ENCODE measurements around the gene OR4L1. TPM values are rescaled to one million over a fixed set of nuclear protein-coding genes. Genes with fewer than 3 reads are reported as not detected.
"Not testable (repeated sequence)": the region's sequence is repeated elsewhere in the genome, so short reads cannot be mapped to it uniquely, and the experiment has no call there.

The OR4L1 gene, protein sequence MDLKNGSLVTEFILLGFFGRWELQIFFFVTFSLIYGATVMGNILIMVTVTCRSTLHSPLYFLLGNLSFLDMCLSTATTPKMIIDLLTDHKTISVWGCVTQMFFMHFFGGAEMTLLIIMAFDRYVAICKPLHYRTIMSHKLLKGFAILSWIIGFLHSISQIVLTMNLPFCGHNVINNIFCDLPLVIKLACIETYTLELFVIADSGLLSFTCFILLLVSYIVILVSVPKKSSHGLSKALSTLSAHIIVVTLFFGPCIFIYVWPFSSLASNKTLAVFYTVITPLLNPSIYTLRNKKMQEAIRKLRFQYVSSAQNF
- not detected for polyA plus RNA-seq (ENCODE audit: insufficient read depth in 1 of 5, insufficient read length in 5 of 5, low replicate concordance in 1 of 5)
- long read RNA-seq, donor 1: 0 reads
- long read RNA-seq, donor 2: 0 reads
- long read RNA-seq, donor 3: 0 reads
- long read RNA-seq, donor 4: 0 reads
- long read RNA-seq, donor 5: 0 reads
- long read RNA-seq, donor 6: 0 reads
- long read RNA-seq, donor 7: 0 reads
- long read RNA-seq, donor 8: 0 reads

GRCh38 chr14:20059745-20060144 lies at the start of gene OR4L1:
TSS of gene OR4L1 (plus strand) at chr14:20060045. CDS start at chr14:20060045, 0 bp downstream.
- no peak for DNase-seq

DNA sequence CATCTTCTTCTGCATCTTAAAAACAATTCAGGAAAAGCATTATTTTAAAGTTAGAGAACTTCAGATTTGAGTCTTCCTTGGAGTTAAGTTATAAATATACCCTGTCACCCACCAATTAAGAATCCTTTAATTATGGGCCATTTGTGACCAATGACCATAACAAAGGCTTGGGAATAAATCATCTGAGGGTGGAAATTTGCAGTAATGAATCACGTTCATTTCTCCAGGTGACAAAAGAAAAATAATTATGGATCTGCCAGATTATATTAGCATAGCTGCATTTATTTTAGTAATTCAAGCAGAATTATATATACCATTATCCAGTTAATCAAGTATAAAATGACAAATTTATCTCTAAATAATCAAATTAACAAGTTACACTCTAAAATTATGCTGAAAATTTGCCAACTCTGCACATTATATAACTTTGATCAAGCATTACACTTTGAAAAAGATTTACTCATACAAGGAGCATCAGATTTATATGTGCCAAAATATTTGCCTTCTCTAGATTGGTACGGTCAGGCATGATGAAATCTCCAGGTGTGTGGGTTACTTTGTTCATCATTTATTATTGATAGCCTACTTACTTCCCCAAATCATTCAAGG lies 40.5 kb upstream of the OR4L1 start, which contains the start of gene OR4K14:
Gene OR4K14 (minus strand): TSS at position 51 of the 609 bp plus-strand sequence. CDS start 4,114 bp downstream, outside the sequence.
- DNase-seq: no peak

- DNase-seq: no peak
Observed at GRCh38 chr14:20031058-20031457, 28.8 kb upstream of the OR4L1 start.

GRCh38 chr14:20035449-20035848 lies 24.4 kb upstream of the OR4L1 start:
- DNase-seq: no peak

- DNase-seq: no peak
Observed at GRCh38 chr14:20035938-20036337, 23.9 kb upstream of the OR4L1 start, which contains the start of gene OR4K13. TSS of gene OR4K13 (minus strand) at chr14:20036038. CDS start at chr14:20034758, 1,280 bp downstream.

DNA sequence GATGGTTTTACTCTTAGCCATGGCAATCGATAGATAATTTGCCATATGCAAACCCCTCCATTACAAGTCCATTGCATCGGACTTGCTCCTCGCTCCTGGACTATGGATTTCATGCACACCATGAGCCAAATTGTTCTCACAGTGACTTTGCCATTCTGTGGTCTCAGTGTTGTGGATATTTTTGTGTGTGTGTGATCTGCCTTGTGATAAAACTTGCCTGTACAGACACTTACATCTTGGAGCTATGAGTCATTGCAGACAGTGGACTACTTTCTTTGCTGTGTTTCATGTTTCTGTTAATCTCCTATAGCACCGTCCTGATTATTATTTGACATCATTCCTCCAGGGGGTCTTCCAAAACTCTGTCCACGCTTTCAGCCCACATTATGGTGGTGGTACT lies 15.6 kb upstream of the OR4L1 start:
- no peak for DNase-seq

GRCh38 chr14:20048202-20048601 lies 11.6 kb upstream of the OR4L1 start:
- DNase-seq: no peak

- no peak for DNase-seq
Observed at GRCh38 chr14:20092050-20092449, 32.2 kb downstream of the OR4L1 start.

DNA sequence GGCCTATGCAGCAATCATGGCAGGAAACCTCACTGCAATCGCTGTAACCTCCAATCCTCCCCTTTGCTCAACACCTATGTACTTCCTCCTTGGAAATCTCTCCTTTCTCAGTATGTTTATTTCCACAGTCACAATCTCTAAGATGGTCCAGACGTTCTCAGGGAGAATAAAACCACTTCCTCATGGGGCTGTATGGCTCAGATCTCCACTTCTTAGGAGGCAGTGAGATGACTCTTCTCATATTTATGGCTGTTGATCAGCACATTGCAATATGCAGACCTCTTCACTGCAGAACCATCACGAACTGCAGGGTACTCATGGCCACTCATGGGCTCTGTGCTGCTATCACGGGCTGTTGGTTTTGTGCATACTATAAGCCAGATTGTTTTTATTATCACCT lies 33.6 kb downstream of the OR4L1 start:
- no peak for DNase-seq

DNA sequence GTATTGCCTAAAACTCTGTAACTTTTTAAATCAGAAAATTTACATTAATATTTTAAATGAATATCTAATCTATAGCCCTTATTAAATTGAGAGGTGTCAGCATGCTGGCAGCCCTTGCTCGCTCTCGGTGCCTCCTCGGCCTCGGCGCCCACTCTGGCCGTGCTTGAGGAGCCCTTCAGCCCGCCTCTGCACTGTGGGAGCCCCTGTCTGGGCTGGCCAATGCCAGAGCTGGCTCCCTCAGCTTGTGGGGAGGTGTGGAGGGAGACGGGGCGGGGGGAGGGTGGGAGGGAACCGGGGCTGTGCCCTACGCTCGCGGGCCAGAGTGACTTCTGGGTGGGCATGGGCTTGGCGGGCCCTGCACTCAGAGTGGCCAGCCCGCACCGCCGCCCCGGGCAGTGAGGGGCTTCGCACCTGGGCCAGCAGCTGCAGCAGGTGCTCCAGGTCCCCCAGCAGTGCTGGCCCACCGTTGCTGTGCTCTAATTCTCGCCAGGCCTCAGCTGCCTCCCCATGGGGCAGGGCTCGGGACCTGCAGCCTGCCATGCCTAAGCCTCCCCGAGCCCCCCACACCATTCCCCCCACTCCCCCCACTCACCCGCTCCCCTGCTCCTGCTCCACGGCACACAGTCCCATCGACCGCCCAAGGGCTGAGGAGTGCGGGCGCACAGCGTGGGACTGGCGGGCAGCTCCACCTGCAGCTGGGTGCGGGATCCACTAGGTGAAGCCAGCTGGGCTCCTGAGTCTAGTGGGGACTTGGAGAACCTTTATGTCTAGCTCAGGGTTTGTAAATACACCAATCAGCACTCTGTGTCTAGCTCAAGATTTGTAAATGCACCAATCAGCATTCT lies 39.3 kb downstream of the OR4L1 start:
- DNase-seq: not testable (repeated sequence)

DNA sequence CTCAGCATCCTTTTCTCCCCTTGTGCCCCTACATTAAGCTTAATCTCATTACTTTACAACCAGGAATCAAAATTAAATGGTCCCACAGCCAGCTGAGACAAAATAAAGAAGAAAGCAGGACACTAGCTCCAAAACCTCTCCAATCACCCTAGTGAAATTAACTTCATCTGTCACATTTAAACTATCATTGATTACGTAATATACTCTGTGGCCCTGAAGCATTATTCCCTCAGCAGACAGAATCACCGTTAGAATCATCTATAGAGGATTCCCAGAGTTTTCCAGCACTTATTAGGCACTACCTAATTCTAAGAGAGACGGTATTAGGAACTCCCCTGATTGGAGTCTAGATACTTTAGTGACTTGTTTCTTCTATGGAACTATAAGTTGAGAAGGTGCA lies 50.6 kb downstream of the OR4L1 start, which contains the start of gene OR4K17:
Gene OR4K17 (plus strand): TSS at position 302 of the 400 bp plus-strand sequence. CDS start 6,761 bp downstream, outside the sequence.
- no peak for DNase-seq

Other genes with a start within 250 kb of the OR4L1 start
- gene OR4K2, start 184.9 kb upstream of the OR4L1 start, polyA plus RNA-seq (ENCODE audit: insufficient read depth in 1 of 5, insufficient read length in 5 of 5, low replicate concordance in 1 of 5): not detected
- gene OR4K5, start 139.4 kb upstream of the OR4L1 start, polyA plus RNA-seq (ENCODE audit: insufficient read depth in 1 of 5, insufficient read length in 5 of 5, low replicate concordance in 1 of 5): not detected
- not detected for gene OR4K1, start 129.1 kb upstream of the OR4L1 start, polyA plus RNA-seq (ENCODE audit: insufficient read depth in 1 of 5, insufficient read length in 5 of 5, low replicate concordance in 1 of 5)
- gene OR4K15, start 84.5 kb upstream of the OR4L1 start, polyA plus RNA-seq (ENCODE audit: insufficient read depth in 1 of 5, insufficient read length in 5 of 5, low replicate concordance in 1 of 5): not detected
- not detected for gene OR4Q2, start 57.9 kb upstream of the OR4L1 start, polyA plus RNA-seq (ENCODE audit: insufficient read depth in 1 of 5, insufficient read length in 5 of 5, low replicate concordance in 1 of 5)
- gene OR4K14, start 40.7 kb upstream of the OR4L1 start, polyA plus RNA-seq (ENCODE audit: insufficient read depth in 1 of 5, insufficient read length in 5 of 5, low replicate concordance in 1 of 5): not detected
- gene OR4K13, start 24.0 kb upstream of the OR4L1 start, polyA plus RNA-seq (ENCODE audit: insufficient read depth in 1 of 5, insufficient read length in 5 of 5, low replicate concordance in 1 of 5): not detected
- under 1 TPM in 3 of 5 donors, not detected in 2; 0.06 to 0.12 (median 0.08) TPM for gene OR4K17, start 50.7 kb downstream of the OR4L1 start, polyA plus RNA-seq (ENCODE audit: insufficient read depth in 1 of 5, insufficient read length in 5 of 5, low replicate concordance in 1 of 5)
- gene OR4N5, start 78.8 kb downstream of the OR4L1 start, polyA plus RNA-seq (ENCODE audit: insufficient read depth in 1 of 5, insufficient read length in 5 of 5, low replicate concordance in 1 of 5): not detected
- not detected for gene OR11G2, start 130.9 kb downstream of the OR4L1 start, polyA plus RNA-seq (ENCODE audit: insufficient read depth in 1 of 5, insufficient read length in 5 of 5, low replicate concordance in 1 of 5)
- not detected for gene OR11H6, start 163.7 kb downstream of the OR4L1 start, polyA plus RNA-seq (ENCODE audit: insufficient read depth in 1 of 5, insufficient read length in 5 of 5, low replicate concordance in 1 of 5)
- under 1 TPM; 0.51 to 0.84 (median 0.59) TPM for gene OR11H7, start 168.9 kb downstream of the OR4L1 start, polyA plus RNA-seq (ENCODE audit: insufficient read depth in 1 of 5, insufficient read length in 5 of 5, low replicate concordance in 1 of 5)
- under 1 TPM in 1 of 5 donors, not detected in 4; 0.14 TPM for gene OR11H4, start 179.2 kb downstream of the OR4L1 start, polyA plus RNA-seq (ENCODE audit: insufficient read depth in 1 of 5, insufficient read length in 5 of 5, low replicate concordance in 1 of 5)
- gene TTC5, start 245.9 kb downstream of the OR4L1 start, polyA plus RNA-seq (ENCODE audit: insufficient read depth in 1 of 5, insufficient read length in 5 of 5, low replicate concordance in 1 of 5): 10 to 100 TPM; 18.8 to 26.5 (median 23.7) TPM

Data from right lung (tissue), 10 donors.